HCT116 (cell line): Measurements from ENCODE around the gene XPC. TPM values are rescaled to one million over a fixed set of nuclear protein-coding genes. Genes with fewer than 3 reads are reported as not detected.

Source experiments
- ATAC-seq: fragments of 200-7000 bp; cut with Tn5 transposase; 2 replicates; pipeline ENCODE4 v1.9.1; 2020; ENCODE audit warnings: mild to moderate bottlenecking, moderate library complexity
- BruUV-seq: library from RNA; stranded (reverse); fragments of 400-500 nt; replicated peaks from 2 replicates; lab custom pipeline; 2021; lab: Mats Ljungman, UMichigan
- CTCF ChIA-PET: fragments of 300-600 bp; sonication (Branson Sonifier 250); formaldehyde crosslinking; loops from one replicate; lab custom pipeline; 2021; ENCODE audit warnings: antibody characterized with exemption; lab: Charles Lee
- POLR2A ChIA-PET: fragments of 300-600, 350-600 bp; sonication (Branson Sonifier 250); formaldehyde crosslinking; loops from one replicate; lab custom pipeline; 2021; ENCODE audit warnings: antibody characterized with exemption; lab: Charles Lee
- RAD21 ChIA-PET, 2 experiments: fragments of 300-600 bp; sonication (Branson Sonifier 250); formaldehyde crosslinking; loops; one replicate each; lab custom pipeline; 2023; ENCODE audit warnings: low total read pairs in 2 of 2; ENCODE audit not compliant: uncharacterized antibody in 2 of 2, unreplicated experiment in 2 of 2, low non-redundant PET in 1 of 2; lab: Charles Lee
- DNase-seq: peaks from one replicate; pipeline ENCODE4 v3.0.0-alpha.2; 2010; ENCODE audit warnings: low read depth, low spot score
- H2AFZ ChIP-seq: fragments of 200-600 bp; shearing (Covaris generic), sonication (generic); 2 replicates; pipeline ENCODE4 v1.6.1; 2017; ENCODE audit warnings: low read depth, mixed run types, mixed read lengths, antibody characterized with exemption, low read length; ENCODE audit not compliant: poor library complexity, severe bottlenecking
- H3K27ac ChIP-seq: 2 replicates; pipeline ENCODE4 v1.5.1; 2012; ENCODE audit warnings: low read depth, low read length
- H3K27me3 ChIP-seq: fragments of 200-600 bp; sonication (generic); 2 replicates; pipeline ENCODE4 v1.6.1; 2016; ENCODE audit warnings: mixed run types, low read length, mixed read lengths; ENCODE audit not compliant: insufficient read depth
- H3K36me3 ChIP-seq, 2 experiments: fragments of 200-500 bp in 1 of 2; fragments of 200-600 bp in 1 of 2; sonication (Bioruptor generic) in 1 of 2; sonication (generic) in 1 of 2; 2 replicates each; pipeline versions ENCODE4 v1.5.1 to v1.6.1; 2014 to 2016; ENCODE audit warnings: low read length in 2 of 2, inconsistent platforms in 1 of 2, mixed read lengths in 1 of 2, mixed run types in 1 of 2; ENCODE audit not compliant: insufficient read depth in 2 of 2, control insufficient read depth in 1 of 2
- H3K4me1 ChIP-seq, 2 experiments: fragments of 200-600 bp in 1 of 2; sonication (generic) in 1 of 2; 2 replicates each; pipeline versions ENCODE4 v1.5.1 to v1.6.1; 2012 to 2017; ENCODE audit warnings: low read length in 2 of 2, inconsistent platforms in 1 of 2, mild to moderate bottlenecking in 1 of 2, mixed read lengths in 1 of 2, mixed run types in 1 of 2, moderate library complexity in 1 of 2; ENCODE audit not compliant: insufficient read depth in 2 of 2, control insufficient read depth in 1 of 2
- H3K4me2 ChIP-seq: fragments of 200-600 bp; sonication (generic); 2 replicates; pipeline ENCODE4 v1.6.1; 2017; ENCODE audit warnings: mixed run types, low read length, mixed read lengths
- H3K4me3 ChIP-seq, 2 experiments: fragments of 200-600 bp in 1 of 2; sonication (generic) in 1 of 2; replicated peaks in 1 of 2; 2 replicates each; pipeline ENCODE4 v1.5.1; 2011 to 2016; ENCODE audit warnings: low read length in 2 of 2, control low read depth in 1 of 2, low read depth in 1 of 2, mild to moderate bottlenecking in 1 of 2, mixed read lengths in 1 of 2, mixed run types in 1 of 2
- H3K79me2 ChIP-seq: fragments of 200-600 bp; sonication (generic); 2 replicates; pipeline ENCODE4 v1.6.1; 2017; ENCODE audit warnings: mild to moderate bottlenecking, mixed run types, low read length, moderate library complexity, mixed read lengths; ENCODE audit not compliant: insufficient read depth
- H3K9ac ChIP-seq: fragments of 200-600 bp; sonication (generic); 2 replicates; pipeline ENCODE4 v1.6.1; 2016; ENCODE audit warnings: low read length, mixed read lengths
- H3K9me2 ChIP-seq: fragments of 200-600 bp; sonication (generic), shearing (Covaris generic); 2 replicates; pipeline ENCODE4 v1.6.1; 2017; ENCODE audit warnings: mixed run types, mild to moderate bottlenecking, moderate library complexity; ENCODE audit not compliant: insufficient read depth
- H3K9me3 ChIP-seq, 2 experiments: fragments of 200-500 bp in 1 of 2; fragments of 200-600 bp in 1 of 2; sonication (Bioruptor generic) in 1 of 2; sonication (generic) in 1 of 2; 2 replicates each; pipeline ENCODE4 v1.6.1; 2014 to 2017; ENCODE audit warnings: low read length in 2 of 2, mixed read lengths in 2 of 2, inconsistent platforms in 1 of 2, low read depth in 1 of 2, mild to moderate bottlenecking in 1 of 2, mixed run types in 1 of 2, moderate library complexity in 1 of 2; ENCODE audit not compliant: control insufficient read depth in 1 of 2, insufficient read depth in 1 of 2
- H4K20me1 ChIP-seq: fragments of 200-600 bp; sonication (generic), shearing (Covaris generic); 2 replicates; pipeline ENCODE4 v1.6.1; 2017; ENCODE audit warnings: mixed run types, mild to moderate bottlenecking, moderate library complexity; ENCODE audit not compliant: insufficient read depth
- ATF3 ChIP-seq: IDR thresholded peaks from 2 replicates; pipeline ENCODE4 v1.6.1; 2012
- EZH2phosphoT487 ChIP-seq: fragments of 200-600 bp; IDR thresholded peaks from 2 replicates; pipeline ENCODE4 v1.6.1; 2018; ENCODE audit warnings: antibody characterized with exemption, borderline replicate concordance
- FOSL1 ChIP-seq: IDR thresholded peaks from 2 replicates; pipeline ENCODE4 v1.6.1; 2012; ENCODE audit warnings: low read depth
- JUND ChIP-seq: IDR thresholded peaks from 2 replicates; pipeline ENCODE4 v1.6.1; 2012
- POLR2A ChIP-seq: IDR thresholded peaks from 2 replicates; pipeline ENCODE4 v1.7.0; 2011; ENCODE audit warnings: borderline replicate concordance; ENCODE audit not compliant: insufficient read depth, insufficient read length; ENCODE audit errors: extremely low read depth
- POLR2AphosphoS5 ChIP-seq: IDR thresholded peaks from 2 replicates; pipeline ENCODE4 v1.6.1; 2011; ENCODE audit warnings: mild to moderate bottlenecking, low read depth, low read length, moderate library complexity
- RAD21 ChIP-seq: IDR thresholded peaks from 2 replicates; pipeline ENCODE4 v1.6.1; 2012; ENCODE audit warnings: low read depth, mild to moderate bottlenecking
- ZFX ChIP-seq: fragments of 450-650 bp; IDR thresholded peaks from 2 replicates; pipeline ENCODE4 v1.6.1; 2017
- ZNF274 ChIP-seq: fragments of 200-500 bp; sonication (Bioruptor generic); IDR thresholded peaks from 2 replicates; pipeline ENCODE4 v1.6.1; 2014; ENCODE audit warnings: mild to moderate bottlenecking, low read depth, low read length, inconsistent platforms
- intact Hi-C: fragments of 100-400 bp; cut with micrococcal nuclease; formaldehyde crosslinking; loops from 2 replicates; pipeline ENCODE4 v1.10.0; 2022
- total RNA-seq: library from RNA; stranded (reverse); gene quantifications from one replicate; pipeline ENCODE4 v1.2.1, GENCODE V29; 2021; ENCODE audit not compliant: unreplicated experiment
- TF ChIP-seq, protein P1 (sequence below): IDR thresholded peaks from 2 replicates; pipeline ENCODE4 v1.6.1; 2012; ENCODE audit warnings: low read depth

The XPC gene
- total RNA-seq, 1 experiment from 2014 or later: 29.5 TPM

GRCh38 chr3:14183015-14183577 is 4.7 kb upstream of the XPC start:
- ChIA-PET CTCF (interaction anchor here (1.4 kb wide), 1 partner anchor 20 kb away, joined by 5 read pairs; no protein-coding TSS in a partner anchor), POLR2A (no interaction called here), RAD21 (no interaction called here)
- peaks cover 84% of the 10 kb centered on the region for H3K79me2 ChIP-seq
- no peak overlapping the region for H2AFZ ChIP-seq
- intact Hi-C loops: no loop called here
- DNase-seq: no peak
- no peaks in the 10 kb centered on the region for H4K20me1 ChIP-seq
- no peaks in the 10 kb centered on the region for H3K9me3 ChIP-seq
- H3K4me1 ChIP-seq: peaks cover 6 to 7% of the 10 kb centered on the region in 2 experiments; a peak in 2 of 4 replicates
- H3K9me2 ChIP-seq: no peaks in the 10 kb centered on the region
- no peak for TF ChIP-seq RAD21
- TF ChIP-seq ZNF274: no peak
- TF ChIP-seq JUND: no peak
- peaks cover 32 to 46% of the 10 kb centered on the region in 2 experiments for H3K36me3 ChIP-seq
- H3K4me2 ChIP-seq: no peak overlapping the region
- H3K27ac ChIP-seq: no peak overlapping the region
- H3K4me3 ChIP-seq: no peak overlapping the region
- no TSS peak for BruUV-seq
- no peak overlapping the region for H3K9ac ChIP-seq
- no peaks in the 10 kb centered on the region for H3K27me3 ChIP-seq
- no peak for ATAC-seq

DNA sequence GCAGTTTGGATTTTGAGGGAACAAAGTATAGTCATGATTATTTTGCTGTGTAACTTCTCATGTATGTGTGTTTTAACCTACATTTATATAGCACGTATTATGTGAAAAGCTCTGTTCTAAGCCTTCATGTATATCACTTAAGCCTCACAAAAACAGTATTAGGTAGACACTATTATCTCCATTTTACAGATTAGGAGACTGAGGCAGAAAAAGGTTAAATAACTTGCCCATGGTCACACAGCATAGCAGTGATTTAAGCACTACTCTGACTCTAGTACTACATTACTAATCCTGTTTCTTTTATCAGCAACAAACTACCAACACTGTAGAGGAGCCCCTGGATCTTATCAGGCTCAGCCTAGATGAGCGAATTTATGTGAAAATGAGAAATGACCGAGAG is 2.9 kb upstream of the XPC start:
- POLR2A ChIA-PET: no interaction called here
- H3K36me3 ChIP-seq: peaks cover 22 to 34% of the 10 kb centered on the region in 2 experiments
- no TSS peak for BruUV-seq

More for the DNA sequence above, 2.9 kb upstream of the XPC start:
- H3K4me2 ChIP-seq: no peak overlapping the region
- no peaks in the 10 kb centered on the region for H3K9me3 ChIP-seq
- H3K9me2 ChIP-seq: no peaks in the 10 kb centered on the region
- RAD21 ChIA-PET: no interaction called here
- intact Hi-C loops: no loop called here
- H3K9ac ChIP-seq: no peak overlapping the region
- no peak overlapping the region for H2AFZ ChIP-seq
- no peak overlapping the region for H3K27ac ChIP-seq
- H4K20me1 ChIP-seq: no peaks in the 10 kb centered on the region
- H3K79me2 ChIP-seq: peaks cover 85% of the 10 kb centered on the region
- no peak for DNase-seq
- no peaks in the 10 kb centered on the region for H3K27me3 ChIP-seq
- TF ChIP-seq ZNF274 (no peak), POLR2A (no peak), ATF3 (no peak), EZH2phosphoT487 (no peak), FOSL1 (no peak), ZFX (no peak), POLR2AphosphoS5 (no peak)
- TF ChIP-seq, protein P1, sequence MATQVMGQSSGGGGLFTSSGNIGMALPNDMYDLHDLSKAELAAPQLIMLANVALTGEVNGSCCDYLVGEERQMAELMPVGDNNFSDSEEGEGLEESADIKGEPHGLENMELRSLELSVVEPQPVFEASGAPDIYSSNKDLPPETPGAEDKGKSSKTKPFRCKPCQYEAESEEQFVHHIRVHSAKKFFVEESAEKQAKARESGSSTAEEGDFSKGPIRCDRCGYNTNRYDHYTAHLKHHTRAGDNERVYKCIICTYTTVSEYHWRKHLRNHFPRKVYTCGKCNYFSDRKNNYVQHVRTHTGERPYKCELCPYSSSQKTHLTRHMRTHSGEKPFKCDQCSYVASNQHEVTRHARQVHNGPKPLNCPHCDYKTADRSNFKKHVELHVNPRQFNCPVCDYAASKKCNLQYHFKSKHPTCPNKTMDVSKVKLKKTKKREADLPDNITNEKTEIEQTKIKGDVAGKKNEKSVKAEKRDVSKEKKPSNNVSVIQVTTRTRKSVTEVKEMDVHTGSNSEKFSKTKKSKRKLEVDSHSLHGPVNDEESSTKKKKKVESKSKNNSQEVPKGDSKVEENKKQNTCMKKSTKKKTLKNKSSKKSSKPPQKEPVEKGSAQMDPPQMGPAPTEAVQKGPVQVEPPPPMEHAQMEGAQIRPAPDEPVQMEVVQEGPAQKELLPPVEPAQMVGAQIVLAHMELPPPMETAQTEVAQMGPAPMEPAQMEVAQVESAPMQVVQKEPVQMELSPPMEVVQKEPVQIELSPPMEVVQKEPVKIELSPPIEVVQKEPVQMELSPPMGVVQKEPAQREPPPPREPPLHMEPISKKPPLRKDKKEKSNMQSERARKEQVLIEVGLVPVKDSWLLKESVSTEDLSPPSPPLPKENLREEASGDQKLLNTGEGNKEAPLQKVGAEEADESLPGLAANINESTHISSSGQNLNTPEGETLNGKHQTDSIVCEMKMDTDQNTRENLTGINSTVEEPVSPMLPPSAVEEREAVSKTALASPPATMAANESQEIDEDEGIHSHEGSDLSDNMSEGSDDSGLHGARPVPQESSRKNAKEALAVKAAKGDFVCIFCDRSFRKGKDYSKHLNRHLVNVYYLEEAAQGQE: no peak
- no peak overlapping the region for H3K4me3 ChIP-seq
- CTCF ChIA-PET: no interaction called here
- H3K4me1 ChIP-seq: peaks cover 10 to 14% of the 10 kb centered on the region in 2 experiments; a peak in 3 of 4 replicates
- ATAC-seq: no peak
